BJ (cell line): Measurements from ENCODE around the gene CAPNS2. TPM values are rescaled to one million over a fixed set of nuclear protein-coding genes. Genes with fewer than 3 reads are reported as not detected.

Experiments
- CTCF ChIA-PET: fragments of 350-600 bp; formaldehyde crosslinking; extraction: SDS; loops from one replicate; lab custom pipeline; 2021; ENCODE audit warnings: antibody characterized with exemption, inconsistent platforms; lab: Yijun Ruan, JAX
- POLR2A ChIA-PET: fragments of 300-600 bp; sonication (Branson Sonifier 250); formaldehyde crosslinking; extraction: SDS; loops from one replicate; lab custom pipeline; 2021; ENCODE audit warnings: antibody characterized with exemption; lab: Charles Lee
- DNase-seq: peaks from one replicate; pipeline ENCODE4 v3.0.0-alpha.2; 2011; ENCODE audit warnings: low read depth
- H3K27me3 ChIP-seq: 2 replicates; pipeline ENCODE4 v1.6.0; 2011; ENCODE audit warnings: low read length; ENCODE audit not compliant: control insufficient read depth, insufficient read depth
- H3K36me3 ChIP-seq: 2 replicates; pipeline ENCODE4 v1.5.1; 2011; ENCODE audit warnings: low read length; ENCODE audit not compliant: control insufficient read depth, insufficient read depth
- H3K4me3 ChIP-seq: 2 replicates; pipeline ENCODE4 v1.5.1; 2011; ENCODE audit warnings: low read depth, mild to moderate bottlenecking, control low read depth, low read length
- polyA plus RNA-seq: library from polyadenylated mRNA; depleted of rRNA; stranded (reverse); fragments of >200 nt; gene quantifications from 2 replicates; pipeline ENCODE4 v1.2.3, GENCODE V29; 2011
- TF ChIP-seq, protein P1 (sequence below): IDR thresholded peaks from 2 replicates; pipeline ENCODE4 v1.5.1; 2011; ENCODE audit warnings: low read depth, mild to moderate bottlenecking, control low read depth, inconsistent platforms, low read length, moderate library complexity; ENCODE audit not compliant: insufficient read depth

CAPNS2 gene
- polyA plus RNA-seq, 1 experiment = not detected

DNA sequence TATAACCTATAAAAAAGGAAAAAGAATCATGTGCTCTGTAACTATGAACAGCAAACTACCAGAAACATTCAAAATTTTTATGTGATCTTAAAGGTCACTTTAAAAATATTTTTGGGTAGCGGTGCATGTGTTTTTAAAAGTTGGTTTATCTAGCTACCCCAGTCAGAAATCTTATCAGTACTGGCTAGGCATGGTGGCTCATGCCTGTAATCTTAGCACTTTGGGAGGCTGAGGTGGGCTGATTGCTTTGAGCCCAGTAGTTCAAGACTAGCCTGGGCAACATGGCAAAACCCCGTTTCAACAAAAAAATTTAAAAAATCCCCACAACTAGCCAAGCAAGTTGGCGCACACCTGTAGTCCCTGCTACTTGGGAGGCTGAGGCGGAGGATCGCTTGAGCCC, 3.7 kb downstream of the CAPNS2 start:
- ChIA-PET POLR2A (no interaction called here), CTCF (no interaction called here)
- no peak overlapping the region for H3K4me3 ChIP-seq

DNA sequence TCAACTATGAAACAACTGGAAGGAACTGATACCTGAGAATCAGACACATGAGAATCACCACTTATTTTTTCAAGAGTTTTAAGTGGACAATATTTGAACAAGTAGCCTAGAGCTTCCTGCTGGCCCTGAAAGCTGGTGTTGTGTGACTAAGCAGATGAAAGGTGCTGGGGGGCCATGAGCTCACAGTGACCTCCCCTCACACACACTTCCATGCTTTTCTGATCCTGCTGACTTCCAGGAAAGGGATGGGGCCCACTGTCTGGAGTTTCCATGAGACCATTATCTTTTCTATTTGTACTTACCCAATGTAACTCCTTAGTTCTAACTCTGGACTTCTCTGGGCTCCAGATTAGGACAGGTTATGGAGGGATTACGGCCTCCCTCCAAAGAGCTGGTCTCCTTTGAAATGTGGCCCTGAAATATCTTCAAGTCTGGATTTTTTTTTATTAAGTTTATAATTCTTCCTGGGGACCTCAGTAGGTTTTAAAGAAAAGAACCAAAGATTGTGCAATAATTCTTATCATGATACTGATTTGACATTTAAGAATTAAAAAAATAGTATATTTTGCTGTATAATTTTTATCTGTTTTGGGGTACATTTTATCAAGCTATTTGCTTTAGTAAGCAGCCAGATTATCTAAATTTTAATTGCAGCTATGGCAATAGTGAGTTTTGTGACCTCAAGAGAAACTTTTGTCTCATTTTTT, 4.9 kb downstream of the CAPNS2 start:
- Histone ChIP-seq H3K4me3 (no peak overlapping the region), H3K36me3 (no peaks in the 10 kb centered on the region; the same call in 1 of the 2 replicates), H3K27me3 (no peaks in the 10 kb centered on the region)
- TF ChIP-seq, protein P1, sequence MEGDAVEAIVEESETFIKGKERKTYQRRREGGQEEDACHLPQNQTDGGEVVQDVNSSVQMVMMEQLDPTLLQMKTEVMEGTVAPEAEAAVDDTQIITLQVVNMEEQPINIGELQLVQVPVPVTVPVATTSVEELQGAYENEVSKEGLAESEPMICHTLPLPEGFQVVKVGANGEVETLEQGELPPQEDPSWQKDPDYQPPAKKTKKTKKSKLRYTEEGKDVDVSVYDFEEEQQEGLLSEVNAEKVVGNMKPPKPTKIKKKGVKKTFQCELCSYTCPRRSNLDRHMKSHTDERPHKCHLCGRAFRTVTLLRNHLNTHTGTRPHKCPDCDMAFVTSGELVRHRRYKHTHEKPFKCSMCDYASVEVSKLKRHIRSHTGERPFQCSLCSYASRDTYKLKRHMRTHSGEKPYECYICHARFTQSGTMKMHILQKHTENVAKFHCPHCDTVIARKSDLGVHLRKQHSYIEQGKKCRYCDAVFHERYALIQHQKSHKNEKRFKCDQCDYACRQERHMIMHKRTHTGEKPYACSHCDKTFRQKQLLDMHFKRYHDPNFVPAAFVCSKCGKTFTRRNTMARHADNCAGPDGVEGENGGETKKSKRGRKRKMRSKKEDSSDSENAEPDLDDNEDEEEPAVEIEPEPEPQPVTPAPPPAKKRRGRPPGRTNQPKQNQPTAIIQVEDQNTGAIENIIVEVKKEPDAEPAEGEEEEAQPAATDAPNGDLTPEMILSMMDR = no peak
- POLR2A ChIA-PET = no interaction called here
- DNase-seq = no peak
- CTCF ChIA-PET = no interaction called here

More for the DNA sequence above, 3.7 kb downstream of the CAPNS2 start:
- H3K27me3 ChIP-seq = no peaks in the 10 kb centered on the region
- TF ChIP-seq, protein P1 = no peak
- H3K36me3 ChIP-seq = no peaks in the 10 kb centered on the region
- no peak for DNase-seq

DNA sequence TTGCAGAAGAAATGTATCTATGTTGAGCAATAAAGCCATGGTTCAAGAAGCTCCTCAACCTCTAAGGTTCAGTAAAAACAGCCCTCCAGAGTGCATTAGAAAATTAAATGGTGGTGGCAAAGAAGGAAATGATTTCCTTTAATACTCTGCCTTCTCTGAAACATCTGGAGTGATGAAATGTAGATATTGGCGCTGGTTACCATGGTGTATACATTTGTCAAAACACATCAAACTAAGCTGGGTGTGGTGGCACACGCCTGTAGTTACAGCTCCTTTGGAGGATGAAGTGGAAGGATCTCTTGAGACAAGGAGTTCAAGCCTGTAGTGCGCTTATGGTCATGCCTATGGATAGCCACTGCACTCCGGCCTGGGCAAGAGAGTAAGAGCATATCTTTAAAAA, 6.0 kb downstream of the CAPNS2 start:
- TF ChIP-seq, protein P1 = no peak
- no peaks in the 10 kb centered on the region; the same call in none of the 2 replicates for H3K36me3 ChIP-seq

DNA sequence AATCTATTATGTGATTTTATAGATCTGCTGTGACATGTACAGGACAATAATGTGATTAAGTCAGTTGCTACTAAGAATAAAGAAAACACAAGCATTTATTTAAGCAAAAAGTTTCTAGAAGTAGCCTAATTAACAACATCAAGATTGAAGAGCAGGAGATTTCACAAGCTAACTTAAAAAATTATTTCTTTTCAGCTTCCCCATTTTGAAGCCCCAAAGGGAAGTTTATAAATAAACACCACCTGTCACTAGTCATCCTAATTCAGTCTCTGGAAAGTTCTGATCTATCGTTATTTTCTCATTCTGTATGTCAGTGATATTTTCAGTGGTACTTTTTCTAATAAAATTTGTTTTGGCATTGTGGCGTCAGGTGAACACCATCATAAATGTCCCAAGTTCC, 8.3 kb downstream of the CAPNS2 start:
- no peak for DNase-seq
- no peaks in the 10 kb centered on the region for H3K27me3 ChIP-seq
- TF ChIP-seq, protein P1 = no peak
- no peaks in the 10 kb centered on the region; the same call in none of the 2 replicates for H3K36me3 ChIP-seq
- CTCF ChIA-PET = interaction anchor here (2.5 kb wide), 1 partner anchor 110 kb away, joined by 13 read pairs; no protein-coding TSS in a partner anchor
- no peak overlapping the region for H3K4me3 ChIP-seq
- POLR2A ChIA-PET = no interaction called here

More for the DNA sequence above, 6.0 kb downstream of the CAPNS2 start:
- CTCF ChIA-PET = interaction anchor here (1.0 kb wide), 1 partner anchor 108 kb away, joined by 3 read pairs; no protein-coding TSS in a partner anchor
- Histone ChIP-seq H3K27me3 (no peaks in the 10 kb centered on the region), H3K4me3 (no peak overlapping the region)
- DNase-seq = no peak
- POLR2A ChIA-PET = no interaction called here

DNA sequence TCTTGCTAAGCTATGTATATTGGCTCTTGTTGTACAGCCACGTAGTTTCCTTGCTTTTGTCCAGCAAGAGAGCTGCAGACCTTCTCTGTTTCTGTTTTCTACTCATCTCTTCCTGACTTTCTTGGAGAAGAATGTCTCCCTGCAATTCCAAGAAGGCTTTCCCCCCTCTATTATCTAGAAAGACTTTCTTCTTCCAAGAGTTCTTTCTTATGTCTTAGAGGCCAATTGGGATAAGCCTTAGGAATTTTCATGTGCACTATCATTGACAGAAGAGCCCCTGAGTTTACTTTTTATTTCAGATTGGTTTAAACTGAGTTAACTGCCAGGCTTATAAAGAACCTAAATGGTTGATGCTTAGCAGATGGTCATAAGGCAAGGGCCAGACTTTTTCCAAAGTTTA, 9.0 kb downstream of the CAPNS2 start:
- POLR2A ChIA-PET = no interaction called here
- TF ChIP-seq, protein P1 = no peak
- no peak overlapping the region for H3K4me3 ChIP-seq
- CTCF ChIA-PET = interaction anchor here (2.5 kb wide), 1 partner anchor 110 kb away, joined by 13 read pairs; no protein-coding TSS in a partner anchor
- no peaks in the 10 kb centered on the region for H3K27me3 ChIP-seq
- no peak for DNase-seq
- no peaks in the 10 kb centered on the region; the same call in none of the 2 replicates for H3K36me3 ChIP-seq
